ENCODE measurements around the gene CRACR2B.

- TF ChIP-seq, protein P1, sequence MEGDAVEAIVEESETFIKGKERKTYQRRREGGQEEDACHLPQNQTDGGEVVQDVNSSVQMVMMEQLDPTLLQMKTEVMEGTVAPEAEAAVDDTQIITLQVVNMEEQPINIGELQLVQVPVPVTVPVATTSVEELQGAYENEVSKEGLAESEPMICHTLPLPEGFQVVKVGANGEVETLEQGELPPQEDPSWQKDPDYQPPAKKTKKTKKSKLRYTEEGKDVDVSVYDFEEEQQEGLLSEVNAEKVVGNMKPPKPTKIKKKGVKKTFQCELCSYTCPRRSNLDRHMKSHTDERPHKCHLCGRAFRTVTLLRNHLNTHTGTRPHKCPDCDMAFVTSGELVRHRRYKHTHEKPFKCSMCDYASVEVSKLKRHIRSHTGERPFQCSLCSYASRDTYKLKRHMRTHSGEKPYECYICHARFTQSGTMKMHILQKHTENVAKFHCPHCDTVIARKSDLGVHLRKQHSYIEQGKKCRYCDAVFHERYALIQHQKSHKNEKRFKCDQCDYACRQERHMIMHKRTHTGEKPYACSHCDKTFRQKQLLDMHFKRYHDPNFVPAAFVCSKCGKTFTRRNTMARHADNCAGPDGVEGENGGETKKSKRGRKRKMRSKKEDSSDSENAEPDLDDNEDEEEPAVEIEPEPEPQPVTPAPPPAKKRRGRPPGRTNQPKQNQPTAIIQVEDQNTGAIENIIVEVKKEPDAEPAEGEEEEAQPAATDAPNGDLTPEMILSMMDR (IDR thresholded peaks at IDR 0.05 in 2 of 3, conservative IDR thresholded peaks at IDR 0.05 in 1 of 3; ENCODE audit: borderline replicate concordance in 1 of 3, insufficient read depth in 1 of 3, low read depth in 2 of 3, low read length in 2 of 3) = no peak
- no peak for TF ChIP-seq RAD21 (IDR thresholded peaks at IDR 0.05; ENCODE audit: low read depth)
- peak; percentile 93 for TF ChIP-seq POLR2AphosphoS5 (IDR thresholded peaks at IDR 0.05; ENCODE audit: low read depth, low read length)
- no peak for TF ChIP-seq REST (IDR thresholded peaks at IDR 0.05; ENCODE audit: low read depth)
- no peak for TF ChIP-seq ZNF274 (IDR thresholded peaks at IDR 0.05; ENCODE audit: low read depth, low read length)
- TF ChIP-seq POLR2A (IDR thresholded peaks at IDR 0.05; ENCODE audit: borderline replicate concordance, extremely low read depth, insufficient read depth, insufficient read length) = peak; percentile 86
- TF ChIP-seq ZFX (IDR thresholded peaks at IDR 0.05) = peak; percentile 53; the same call in 1 of the 2 replicates
- peak; percentile 82 for TF ChIP-seq TCF7L2 (IDR thresholded peaks at IDR 0.05; ENCODE audit: borderline replicate concordance, extremely low read depth, insufficient read depth, insufficient read length)
- no peak for TF ChIP-seq EZH2 (IDR thresholded peaks at IDR 0.05)
Measured at GRCh38 chr11:819129-819931, 8.4 kb upstream of the CRACR2B start.

All from HCT116 (cell line).